Ascending aorta (tissue), 2 donors: Measurements from ENCODE around the gene CSTF3. TPM values are rescaled to one million over a fixed set of nuclear protein-coding genes. Genes with fewer than 3 reads are reported as not detected.

ENCODE experiments used
- DNase-seq, 2 donors: peaks; one replicate each; pipeline ENCODE4 v3.0.0-alpha.2; 2019; ENCODE audit warnings: low spot score in 2 of 2
- H3K27ac ChIP-seq, 2 donors: fragments of 200-600 bp; sonication (generic); one replicate each; pipeline ENCODE4 v1.5.1; 2016 to 2017; ENCODE audit warnings: mild to moderate bottlenecking in 1 of 2
- H3K27me3 ChIP-seq: fragments of 200-600 bp; sonication (generic); one replicate; pipeline ENCODE4 v1.5.1; 2017
- H3K36me3 ChIP-seq, 2 donors: fragments of 200-600 bp; sonication (generic); one replicate each; pipeline ENCODE4 v1.5.1; 2016
- H3K4me1 ChIP-seq, 2 donors: fragments of 200-600 bp; sonication (generic); one replicate each; pipeline ENCODE4 v1.5.1; 2016 to 2017; ENCODE audit warnings: mild to moderate bottlenecking in 1 of 2
- H3K4me3 ChIP-seq, 2 donors: fragments of 200-600 bp; sonication (generic); one replicate each; pipeline ENCODE4 v1.5.1; 2016 to 2017; ENCODE audit warnings: mild to moderate bottlenecking in 1 of 2
- H3K9me3 ChIP-seq, 2 donors: fragments of 200-600 bp; sonication (generic); one replicate each; pipeline ENCODE4 v1.5.1; 2016
- CTCF ChIP-seq, 3 experiments: fragments of 200-600 bp in 2 of 3; fragments of 450-650 bp in 1 of 3; sonication (generic) in 2 of 3; IDR thresholded peaks; one replicate each; pipeline ENCODE4 v1.5.1; 2016 to 2019; ENCODE audit warnings: antibody characterized with exemption in 3 of 3, mild to moderate bottlenecking in 1 of 3, moderate library complexity in 1 of 3
- intact Hi-C: fragments of 100-400 bp; cut with DNase I; formaldehyde crosslinking; loops from one replicate; pipeline ENCODE4 v1.15.1; 2023
- total RNA-seq: library from RNA; depleted of rRNA; stranded (reverse); fragments of >200 nt; gene quantifications from one replicate; pipeline ENCODE4 v1.1.0, GENCODE V29; 2016

The CSTF3 gene
- total RNA-seq, 1 donor from 2014 or later = 3.8 TPM

GRCh38 chr11:33158596-33159275 is 2.5 kb downstream of the CSTF3 start:
- no peaks in the 10 kb centered on the region for H3K36me3 ChIP-seq
- DNase-seq = no peak
- H3K4me1 ChIP-seq = peaks cover 8 to 13% of the 10 kb centered on the region in 2 donors
- intact Hi-C loops = no loop called here
- no peak overlapping the region for H3K4me3 ChIP-seq
- TF ChIP-seq CTCF (IDR thresholded peaks at IDR 0.05) = no peak
- no peaks in the 10 kb centered on the region for H3K27me3 ChIP-seq
- no peak overlapping the region for H3K27ac ChIP-seq
- H3K9me3 ChIP-seq = no peaks in the 10 kb centered on the region

- intact Hi-C loops = no loop called here
- no peaks in the 10 kb centered on the region for H3K9me3 ChIP-seq
- no peak for TF ChIP-seq CTCF (IDR thresholded peaks at IDR 0.05)
- H3K27me3 ChIP-seq = no peaks in the 10 kb centered on the region
- no peak for DNase-seq
- H3K27ac ChIP-seq = no peak overlapping the region
- H3K36me3 ChIP-seq = no peaks in the 10 kb centered on the region
- peaks cover 8 to 13% of the 10 kb centered on the region in 2 donors for H3K4me1 ChIP-seq
- no peak overlapping the region for H3K4me3 ChIP-seq
Observed at GRCh38 chr11:33157103-33158027, 3.9 kb downstream of the CSTF3 start.

- H3K4me1 ChIP-seq = no peaks in the 10 kb centered on the region
- no peak for DNase-seq
- no peak overlapping the region for H3K4me3 ChIP-seq
- no peak overlapping the region for H3K27ac ChIP-seq
- H3K36me3 ChIP-seq = peaks cover 0 to 4% of the 10 kb centered on the region in 2 donors
- no peaks in the 10 kb centered on the region for H3K27me3 ChIP-seq
- TF ChIP-seq CTCF (IDR thresholded peaks at IDR 0.05) = no peak
- no peaks in the 10 kb centered on the region for H3K9me3 ChIP-seq
- intact Hi-C loops = no loop called here
Observed at GRCh38 chr11:33151399-33151798, 9.9 kb downstream of the CSTF3 start.

GRCh38 chr11:33147559-33147958 is 13.7 kb downstream of the CSTF3 start:
- intact Hi-C loops = no loop called here

More at GRCh38 chr11:33147559-33147958, 13.7 kb downstream of the CSTF3 start:
- H3K4me3 ChIP-seq = no peak overlapping the region
- H3K9me3 ChIP-seq = no peaks in the 10 kb centered on the region
- TF ChIP-seq CTCF (IDR thresholded peaks at IDR 0.05) = no peak
- no peak for DNase-seq
- H3K27ac ChIP-seq = no peak overlapping the region
- H3K4me1 ChIP-seq = no peaks in the 10 kb centered on the region
- H3K36me3 ChIP-seq = peaks cover 0 to 4% of the 10 kb centered on the region in 2 donors
- H3K27me3 ChIP-seq = no peaks in the 10 kb centered on the region
